HG03354 (cell line): ENCODE data around the gene PRR16.
"Not testable (repeated sequence)": the region's sequence is repeated elsewhere in the genome, so short reads cannot be mapped to it uniquely, and the experiment has no call there.

Experiments used
- ATAC-seq: cut with Tn5 transposase; IDR thresholded peaks from one replicate; pipeline ENCODE4 v1.9.1; 2021; ENCODE audit warnings: mild to moderate bottlenecking; ENCODE audit not compliant: unreplicated experiment, poor library complexity, severe bottlenecking

PRR16 gene

GRCh38 chr5:120458508-120458847, 5.6 kb upstream of the PRR16 start:
- not testable (repeated sequence) for ATAC-seq

GRCh38 chr5:120461251-120461650, 2.8 kb upstream of the PRR16 start:
- no peak for ATAC-seq

- no peak for ATAC-seq
Measured at GRCh38 chr5:120463006-120463680, 957 bp upstream of the PRR16 start.

GRCh38 chr5:120464627-120465435, 731 bp downstream of the PRR16 start:
- ATAC-seq: no peak

- no peak for ATAC-seq
Measured at GRCh38 chr5:120465436-120465961, 1.4 kb downstream of the PRR16 start.

GRCh38 chr5:120466341-120467006, 2.4 kb downstream of the PRR16 start:
- no peak for ATAC-seq

- ATAC-seq: no peak
Measured at GRCh38 chr5:120471971-120472370, 7.9 kb downstream of the PRR16 start.

GRCh38 chr5:120472911-120473310, 8.8 kb downstream of the PRR16 start:
- no peak for ATAC-seq

GRCh38 chr5:120473332-120473731, 9.2 kb downstream of the PRR16 start:
- ATAC-seq: no peak

GRCh38 chr5:120476063-120476462, 12.0 kb downstream of the PRR16 start:
- no peak for ATAC-seq

GRCh38 chr5:120479066-120479465, 15.0 kb downstream of the PRR16 start:
- ATAC-seq: no peak

GRCh38 chr5:120499876-120500563, 35.9 kb downstream of the PRR16 start:
- ATAC-seq: no peak

- ATAC-seq: no peak
Measured at GRCh38 chr5:120502531-120502930, 38.4 kb downstream of the PRR16 start.

GRCh38 chr5:120503341-120503740, 39.2 kb downstream of the PRR16 start:
- no peak for ATAC-seq

GRCh38 chr5:120504057-120504456, 40.0 kb downstream of the PRR16 start:
- no peak for ATAC-seq

GRCh38 chr5:120507197-120507596, 43.1 kb downstream of the PRR16 start:
- ATAC-seq: no peak

GRCh38 chr5:120507800-120508463, 43.8 kb downstream of the PRR16 start:
- no peak for ATAC-seq

- ATAC-seq: no peak
Measured at GRCh38 chr5:120509053-120509452, 45.0 kb downstream of the PRR16 start.

- no peak for ATAC-seq
Measured at GRCh38 chr5:120510098-120510637, 46.1 kb downstream of the PRR16 start.
